Urothelium cell line (cell line): ENCODE measurements around the gene PKHD1.
"Not testable (repeated sequence)": the region's sequence is repeated elsewhere in the genome, so short reads cannot be mapped to it uniquely, and the experiment has no call there.

Experiments
- DNase-seq: peaks from one replicate; pipeline ENCODE4 v3.0.0; 2011; ENCODE audit warnings: low spot score, mixed read lengths
- FAIRE-seq: peaks from 2 replicates; lab custom pipeline; 2011; peaks lifted over from hg19 to GRCh38; lab: Jason Lieb, UNC

PKHD1 gene

GRCh38 chr6:52000064-52000463 is 87.3 kb downstream of the PKHD1 start:
- DNase-seq (no peak), FAIRE-seq (no peak)

DNA sequence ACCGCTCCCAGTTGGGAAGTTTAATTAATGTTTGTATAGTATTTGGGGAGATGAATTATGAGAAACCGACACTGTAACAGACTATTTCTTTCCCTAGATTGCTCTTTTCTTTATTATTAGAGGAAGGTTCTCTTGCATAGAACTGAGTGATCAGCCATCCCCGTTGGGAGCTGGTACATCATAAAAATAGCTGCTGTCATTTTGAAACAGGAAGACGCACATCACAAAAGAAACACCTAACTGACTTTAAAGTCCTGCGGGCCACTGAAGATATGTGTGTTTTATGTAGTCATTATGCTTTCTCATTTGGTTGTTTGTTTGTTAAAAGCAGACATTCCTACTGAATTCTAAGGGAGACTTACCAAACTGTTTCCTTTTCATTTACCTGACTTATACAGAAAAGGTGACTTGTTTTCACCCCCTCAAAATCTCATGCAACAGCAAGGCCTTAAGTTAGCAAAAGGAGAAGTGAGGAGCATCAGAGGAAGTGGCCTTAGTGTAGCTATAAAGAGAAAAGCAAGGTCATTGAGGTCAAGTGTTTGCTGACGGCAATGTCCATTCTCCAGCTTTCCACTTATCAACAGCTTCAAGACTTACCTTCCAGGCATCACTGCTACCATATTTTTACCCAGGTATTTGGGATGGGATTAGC is 91.0 kb downstream of the PKHD1 start:
- DNase-seq: no peak
- FAIRE-seq: no peak

DNA sequence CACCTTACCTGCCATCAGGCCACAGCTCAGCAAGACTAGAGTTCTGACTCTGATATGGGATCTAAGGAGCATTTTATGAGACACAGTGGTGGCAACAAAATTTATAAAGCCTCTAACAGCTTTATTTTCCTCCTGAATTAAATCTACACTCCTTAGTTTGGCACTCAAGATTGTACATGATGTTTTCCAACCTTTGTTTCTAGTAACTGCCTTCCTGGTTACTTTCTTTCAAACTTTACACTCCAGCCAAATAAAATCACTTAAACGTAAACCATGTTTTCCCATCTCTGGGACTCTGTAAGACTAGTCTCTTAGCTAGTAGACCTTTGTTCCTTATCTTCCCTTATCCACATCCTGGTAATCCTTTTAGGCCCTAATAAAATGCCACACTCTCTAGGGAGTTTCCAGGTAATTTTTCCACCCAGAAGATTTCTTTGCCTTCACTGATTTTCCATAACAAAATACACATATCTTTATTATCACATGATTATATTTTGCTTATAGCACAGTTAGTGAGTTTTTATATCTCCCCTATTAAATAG is 92.1 kb downstream of the PKHD1 start:
- FAIRE-seq: no peak

DNA sequence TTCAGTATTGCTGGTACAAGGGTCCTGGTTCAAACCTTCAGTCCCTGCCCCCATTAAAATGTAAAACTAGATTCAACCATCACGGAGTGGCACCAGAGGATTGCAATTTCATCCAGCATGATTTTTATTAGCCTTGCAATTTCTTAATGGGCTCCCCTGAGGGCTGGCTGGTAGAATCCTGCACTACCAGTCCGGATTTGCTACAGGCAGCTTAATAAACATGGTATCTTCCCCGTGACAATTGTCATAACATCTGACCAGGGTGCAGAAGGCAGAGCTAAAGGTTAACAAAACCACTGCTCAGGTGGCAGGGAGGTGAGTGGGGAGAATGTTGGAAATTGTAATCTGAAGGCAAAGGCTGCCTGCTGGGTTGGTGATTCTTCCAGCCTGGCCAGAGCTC is 94.5 kb downstream of the PKHD1 start:
- FAIRE-seq: no peak
- no peak for DNase-seq

More for the DNA sequence above, 92.1 kb downstream of the PKHD1 start:
- no peak for DNase-seq

DNA sequence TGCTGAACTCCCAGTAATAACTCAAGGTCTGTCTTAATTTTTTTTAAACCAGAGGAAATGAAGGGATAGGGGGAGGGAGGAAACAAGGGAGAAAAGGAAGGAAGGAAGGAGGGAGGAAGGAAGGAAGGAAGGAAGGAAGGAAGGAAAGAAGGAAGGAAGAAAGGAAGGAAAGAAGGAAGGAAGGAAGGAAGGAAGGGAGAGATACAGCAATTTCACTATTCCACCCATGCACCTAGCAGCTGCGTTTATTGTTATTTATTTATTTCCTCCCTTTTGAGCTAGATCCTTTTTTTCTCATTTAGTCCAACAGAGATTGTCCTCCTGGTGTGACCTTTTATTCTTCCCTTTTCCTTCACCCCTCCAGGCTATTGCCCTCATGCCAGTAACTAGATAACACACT is 97.6 kb downstream of the PKHD1 start:
- DNase-seq (no peak), FAIRE-seq (no peak)

DNA sequence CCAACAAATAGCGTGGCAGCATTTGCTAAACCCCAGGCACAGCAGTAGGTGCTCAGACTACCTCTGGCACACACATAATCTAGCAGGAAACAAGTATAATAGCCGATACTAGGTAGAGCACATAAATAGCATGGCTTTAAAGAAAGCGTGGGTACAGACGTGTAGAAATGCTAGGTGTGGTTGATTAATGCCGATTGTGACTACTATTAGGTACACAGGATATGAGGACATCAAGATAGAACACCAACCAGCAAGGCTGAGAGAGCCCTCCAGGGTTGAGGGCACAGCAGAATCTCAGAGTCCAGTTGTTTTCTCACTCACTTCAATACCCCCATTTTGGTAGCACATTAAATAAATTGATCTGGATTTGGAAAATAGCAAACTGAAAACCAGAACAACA is 100.5 kb downstream of the PKHD1 start:
- FAIRE-seq (no peak), DNase-seq (no peak)

DNA sequence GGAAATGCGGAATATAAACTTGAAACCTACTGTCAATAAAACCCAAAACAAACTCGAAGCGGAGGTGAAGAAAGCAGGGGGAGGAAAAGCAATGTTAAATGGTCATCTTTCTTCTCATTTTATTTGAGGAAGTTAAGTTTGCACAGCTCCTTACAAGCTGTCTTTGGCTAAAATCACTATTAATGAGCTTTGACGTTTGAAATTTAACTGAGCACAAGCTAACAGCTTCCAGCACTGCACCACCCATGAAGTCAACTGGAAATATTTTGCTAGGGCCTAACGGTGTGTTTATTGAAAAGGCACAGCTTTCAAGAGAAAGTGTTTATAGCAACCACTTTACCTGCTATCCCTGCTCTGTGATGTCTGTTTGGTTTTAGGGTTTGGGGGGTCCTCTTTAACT is 103.8 kb downstream of the PKHD1 start:
- no peak for FAIRE-seq
- no peak for DNase-seq

DNA sequence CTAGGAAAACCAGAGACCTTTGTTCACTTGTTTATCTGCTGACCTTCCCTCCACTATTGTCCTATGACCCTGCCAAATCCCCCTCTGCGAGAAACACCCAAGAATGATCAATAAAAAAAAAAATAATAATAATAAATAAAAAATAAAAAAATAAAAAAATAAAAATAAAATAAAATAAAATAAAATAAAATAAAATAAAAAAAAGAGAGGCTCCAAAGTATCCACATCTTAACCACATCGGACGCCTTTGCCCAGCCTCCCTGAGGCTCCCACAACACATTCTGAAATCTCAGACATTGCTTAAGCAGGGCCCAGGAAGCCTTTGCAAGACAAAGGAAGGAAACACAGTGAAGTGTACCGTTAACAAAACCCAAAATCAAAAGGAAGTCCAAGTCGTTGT is 104.7 kb downstream of the PKHD1 start:
- not testable (repeated sequence) for DNase-seq, FAIRE-seq

DNA sequence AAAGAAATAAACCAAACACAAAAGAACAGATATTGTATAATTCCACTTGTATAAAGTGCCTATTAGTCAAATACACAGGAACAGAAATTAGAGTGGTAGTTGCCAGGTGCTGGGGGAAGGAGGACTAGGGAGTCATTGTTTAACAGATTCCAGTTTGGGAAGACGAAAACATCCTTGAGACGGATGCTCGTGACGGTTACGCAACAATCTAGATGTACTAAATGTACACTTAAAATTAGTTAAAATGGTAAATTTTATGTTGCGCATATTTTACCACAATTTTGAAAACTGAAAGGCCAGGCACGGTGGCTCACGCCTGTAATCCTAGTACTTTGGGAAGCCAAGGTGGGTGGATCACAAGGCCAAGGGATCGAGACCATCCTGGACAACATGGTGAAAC is 111.0 kb downstream of the PKHD1 start:
- DNase-seq (no peak), FAIRE-seq (no peak)

DNA sequence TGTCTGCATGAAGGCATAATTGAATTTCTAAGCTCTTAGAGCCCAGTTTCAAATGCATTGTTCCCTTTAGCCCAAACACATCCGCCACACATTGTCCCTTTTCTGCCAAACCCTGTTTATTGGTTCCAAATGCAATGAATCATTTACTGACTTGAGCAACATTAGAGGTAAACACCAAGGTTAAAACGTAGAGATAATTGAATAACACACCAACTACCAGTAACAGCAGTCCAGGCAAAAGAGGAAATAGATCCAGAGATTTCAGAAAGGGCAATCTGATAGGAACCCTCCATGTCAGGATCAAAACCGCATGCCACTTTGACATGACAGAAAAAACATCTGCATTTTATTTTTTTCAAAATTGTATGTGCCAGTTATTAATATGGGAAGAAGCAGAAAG is 114.8 kb downstream of the PKHD1 start:
- no peak for DNase-seq
- no peak for FAIRE-seq

DNA sequence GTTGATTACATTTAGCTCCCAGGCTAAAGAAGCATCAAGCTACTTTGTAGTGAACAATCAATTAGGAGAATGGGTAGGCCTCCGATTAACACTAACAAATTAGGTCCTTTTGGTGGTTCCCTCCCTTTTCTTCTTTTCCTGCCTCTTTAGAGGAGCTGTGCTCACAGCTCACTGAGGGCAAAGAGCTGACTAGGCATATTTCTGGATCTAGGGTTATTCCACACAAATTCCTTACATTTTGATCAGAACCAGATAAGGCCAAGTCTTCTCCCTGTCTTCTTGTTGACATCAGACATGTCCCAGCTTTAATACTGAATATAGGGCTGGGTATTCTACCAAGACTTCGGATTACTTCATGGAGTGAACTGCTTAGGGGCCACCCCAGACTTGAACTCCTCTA is 119.1 kb downstream of the PKHD1 start:
- DNase-seq (no peak), FAIRE-seq (no peak)

DNA sequence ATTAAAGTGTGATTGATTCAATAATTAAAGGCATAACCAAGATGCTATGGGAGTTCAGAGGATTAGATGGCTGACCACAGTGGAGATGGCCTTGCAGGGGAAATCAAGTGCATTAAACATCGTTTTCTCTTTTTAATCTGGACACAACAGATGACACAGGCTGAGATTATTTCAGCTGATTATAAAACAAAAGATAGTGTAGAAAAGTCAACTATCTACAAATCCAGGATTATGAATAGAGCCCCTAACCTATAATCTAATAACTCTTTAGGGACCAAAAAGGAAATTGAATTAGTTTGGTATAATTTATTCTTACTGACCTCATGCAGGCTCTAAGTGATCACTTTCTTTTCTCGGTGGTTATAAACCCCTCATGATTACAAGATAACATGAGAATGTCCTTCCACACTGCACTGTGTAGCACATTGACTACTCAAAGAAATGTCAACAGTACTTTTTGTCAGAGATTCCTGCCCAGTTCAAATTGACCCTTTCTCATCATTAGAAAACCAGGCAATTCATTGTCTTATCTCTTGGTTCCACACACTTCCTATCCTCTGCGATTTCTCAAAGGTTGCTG is 122.1 kb downstream of the PKHD1 start:
- DNase-seq (no peak), FAIRE-seq (no peak)

DNA sequence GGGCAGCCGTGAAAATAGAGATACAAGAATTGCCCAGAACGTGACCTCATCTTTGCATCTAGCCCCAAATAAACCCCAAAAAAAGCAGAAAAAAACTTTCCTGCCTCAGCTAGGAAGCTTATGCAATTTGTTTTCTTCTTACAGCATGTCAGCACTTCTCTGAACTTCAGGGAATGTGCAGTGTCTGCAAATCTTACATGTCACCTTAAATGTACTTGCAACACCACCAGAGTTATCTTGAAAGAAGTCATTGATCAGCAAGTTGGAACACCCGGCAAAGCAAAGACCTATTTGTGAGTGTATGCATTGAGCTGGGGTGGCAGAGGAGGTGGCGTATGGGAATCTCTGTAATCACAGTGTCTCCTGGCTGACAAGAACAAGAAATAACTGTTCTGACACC is 123.4 kb downstream of the PKHD1 start:
- DNase-seq (no peak), FAIRE-seq (no peak)

- FAIRE-seq (no peak), DNase-seq (no peak)
Measured at GRCh38 chr6:51962354-51962753, 125.1 kb downstream of the PKHD1 start.

GRCh38 chr6:51960419-51960818 is 127.0 kb downstream of the PKHD1 start:
- DNase-seq: no peak
- no peak for FAIRE-seq

DNA sequence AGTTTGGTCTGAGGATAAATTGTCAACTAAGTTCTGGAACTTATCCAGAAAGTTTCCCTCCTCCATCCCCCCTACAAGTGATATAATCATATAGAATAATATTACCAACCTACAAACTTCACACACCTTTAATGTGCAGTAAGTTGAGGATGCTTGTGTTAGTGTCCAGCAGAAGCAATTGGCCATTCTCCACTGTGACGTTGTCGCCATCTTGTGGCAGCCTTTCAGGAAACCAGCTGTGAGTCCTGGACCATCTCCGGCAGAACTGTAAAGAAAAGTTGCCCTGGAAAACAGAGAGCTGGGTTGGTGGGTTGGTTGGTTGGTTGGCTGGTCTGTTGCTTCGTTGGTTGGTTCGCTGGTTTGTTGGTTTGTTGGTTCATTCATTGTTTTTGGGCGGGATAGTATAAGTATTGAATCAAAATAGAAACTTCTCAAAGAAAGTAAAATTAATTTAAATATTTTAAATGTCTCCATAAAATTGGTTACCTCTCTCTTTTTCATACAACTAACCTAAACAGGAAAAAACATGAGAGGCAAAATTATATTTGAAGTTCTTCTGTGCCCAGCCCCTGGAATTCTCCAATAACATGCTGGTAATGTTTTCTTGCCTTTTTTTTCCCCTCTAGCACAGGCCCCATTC is 127.5 kb downstream of the PKHD1 start:
- DNase-seq (peak; percentile 79), FAIRE-seq (peak; percentile 83)

GRCh38 chr6:51954681-51955080 is 132.7 kb downstream of the PKHD1 start:
- FAIRE-seq (no peak), DNase-seq (no peak)

DNA sequence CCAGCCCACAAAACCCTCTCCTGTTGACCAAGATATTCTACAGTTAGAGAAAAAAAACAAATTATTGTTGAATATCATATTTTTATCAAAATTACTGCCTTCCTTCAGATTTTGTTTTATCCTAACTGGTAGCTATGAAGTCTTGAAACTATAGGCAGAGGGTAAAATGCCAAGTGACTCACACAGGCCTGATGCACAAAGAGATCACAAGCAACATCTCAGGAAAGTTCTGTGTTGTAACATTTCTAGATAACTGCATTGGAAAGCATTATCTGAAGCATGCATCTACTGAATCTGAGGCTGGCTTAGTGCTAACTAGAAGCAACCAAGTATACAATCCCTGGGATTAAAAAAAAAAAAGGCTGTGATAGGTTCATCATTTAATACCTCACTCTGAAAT is 134.2 kb downstream of the PKHD1 start:
- FAIRE-seq (no peak), DNase-seq (no peak)

DNA sequence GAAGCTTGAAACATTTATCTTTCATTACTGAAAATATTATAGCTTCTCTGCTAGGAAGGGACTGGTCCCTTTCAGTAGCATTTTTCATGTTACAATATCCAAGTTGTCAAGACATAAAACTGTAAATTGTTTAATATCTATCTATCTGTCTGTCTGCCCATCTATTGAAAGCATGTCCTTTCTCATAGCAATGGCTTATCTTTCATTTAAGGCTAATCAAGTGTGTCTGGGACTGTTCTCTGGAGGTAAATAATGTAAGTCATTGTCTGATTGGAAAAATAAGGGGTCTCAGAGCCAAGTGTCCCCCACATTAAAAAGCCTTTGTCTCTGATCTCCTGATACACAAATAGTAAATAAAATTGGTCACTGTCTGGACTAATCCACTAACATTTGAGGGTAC is 135.5 kb downstream of the PKHD1 start:
- no peak for FAIRE-seq
- no peak for DNase-seq

- DNase-seq (no peak), FAIRE-seq (no peak)
Measured at GRCh38 chr6:51949526-51949925, 137.9 kb downstream of the PKHD1 start.

- DNase-seq, FAIRE-seq: not testable (repeated sequence)
Measured at GRCh38 chr6:51939695-51940094, 147.7 kb downstream of the PKHD1 start.
